ENCODE measurements around the gene NAV1. TPM values are rescaled to one million over a fixed set of nuclear protein-coding genes. Genes with fewer than 3 reads are reported as not detected.

Gene NAV1
- total and polyA plus RNA-seq, 9 of the 15 experiments (the other 6 are each of a cell fraction or from before 2014, with no cell fraction given), result 0.91 to 16.8 (median 3.2) TPM

DNA sequence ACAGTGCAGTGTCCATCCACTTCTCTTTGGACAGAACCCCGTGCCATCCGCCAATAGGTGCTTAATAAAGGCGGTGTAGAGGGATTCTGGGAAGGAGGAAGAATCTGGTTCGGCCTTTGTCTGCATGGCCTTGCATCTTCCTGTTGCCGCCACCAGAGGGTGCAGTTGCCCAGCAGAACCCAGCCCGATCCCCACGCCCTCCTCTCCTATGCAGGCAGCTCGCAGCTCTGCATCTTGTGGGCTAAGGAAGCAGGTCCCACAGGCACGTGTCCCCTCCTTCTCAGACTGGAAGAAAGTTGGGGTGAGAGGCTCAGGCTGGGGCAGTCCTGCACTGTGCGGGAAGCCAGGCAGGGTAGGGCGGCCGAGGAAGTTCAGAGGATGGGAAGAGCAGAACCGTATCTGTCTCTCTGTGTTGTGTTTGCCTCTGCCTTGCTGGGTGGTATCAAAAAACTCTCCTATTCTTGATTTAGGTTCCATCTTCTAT lies 20.8 kb downstream of the NAV1 start (continued):
- no peak for TF ChIP-seq GTF2F1 (IDR thresholded peaks at IDR 0.05; ENCODE audit: low read depth, low read length)
- peak; percentile 63; the same call in 1 of the 2 replicates for TF ChIP-seq DMBX1 (CRISPR knock-in tag; IDR thresholded peaks at IDR 0.05; ENCODE audit: borderline replicate concordance)
- TF ChIP-seq, protein P1, sequence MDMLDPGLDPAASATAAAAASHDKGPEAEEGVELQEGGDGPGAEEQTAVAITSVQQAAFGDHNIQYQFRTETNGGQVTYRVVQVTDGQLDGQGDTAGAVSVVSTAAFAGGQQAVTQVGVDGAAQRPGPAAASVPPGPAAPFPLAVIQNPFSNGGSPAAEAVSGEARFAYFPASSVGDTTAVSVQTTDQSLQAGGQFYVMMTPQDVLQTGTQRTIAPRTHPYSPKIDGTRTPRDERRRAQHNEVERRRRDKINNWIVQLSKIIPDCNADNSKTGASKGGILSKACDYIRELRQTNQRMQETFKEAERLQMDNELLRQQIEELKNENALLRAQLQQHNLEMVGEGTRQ (CRISPR knock-in tag; IDR thresholded peaks at IDR 0.05), result peak; percentile 83
- TF ChIP-seq, protein P2, sequence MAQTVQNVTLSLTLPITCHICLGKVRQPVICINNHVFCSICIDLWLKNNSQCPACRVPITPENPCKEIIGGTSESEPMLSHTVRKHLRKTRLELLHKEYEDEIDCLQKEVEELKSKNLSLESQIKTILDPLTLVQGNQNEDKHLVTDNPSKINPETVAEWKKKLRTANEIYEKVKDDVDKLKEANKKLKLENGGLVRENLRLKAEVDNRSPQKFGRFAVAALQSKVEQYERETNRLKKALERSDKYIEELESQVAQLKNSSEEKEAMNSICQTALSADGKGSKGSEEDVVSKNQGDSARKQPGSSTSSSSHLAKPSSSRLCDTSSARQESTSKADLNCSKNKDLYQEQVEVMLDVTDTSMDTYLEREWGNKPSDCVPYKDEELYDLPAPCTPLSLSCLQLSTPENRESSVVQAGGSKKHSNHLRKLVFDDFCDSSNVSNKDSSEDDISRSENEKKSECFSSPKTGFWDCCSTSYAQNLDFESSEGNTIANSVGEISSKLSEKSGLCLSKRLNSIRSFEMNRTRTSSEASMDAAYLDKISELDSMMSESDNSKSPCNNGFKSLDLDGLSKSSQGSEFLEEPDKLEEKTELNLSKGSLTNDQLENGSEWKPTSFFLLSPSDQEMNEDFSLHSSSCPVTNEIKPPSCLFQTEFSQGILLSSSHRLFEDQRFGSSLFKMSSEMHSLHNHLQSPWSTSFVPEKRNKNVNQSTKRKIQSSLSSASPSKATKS (CRISPR knock-in tag; IDR thresholded peaks at IDR 0.05), result no peak
- no peak for TF ChIP-seq GABPA (tag; conservative IDR thresholded peaks at IDR 0.05; ENCODE audit: low read depth)
- no peak for TF ChIP-seq MEIS2 (IDR thresholded peaks at IDR 0.05; ENCODE audit: partially characterized antibody)
- peak; percentile 82; the same call in 1 of the 2 replicates for TF ChIP-seq ZC3H11A (IDR thresholded peaks at IDR 0.05; ENCODE audit: low read depth, low read length)
- TF ChIP-seq ETV5 (CRISPR knock-in tag; IDR thresholded peaks at IDR 0.05; ENCODE audit: low read depth), result peak; percentile 63; the same call in 1 of the 2 replicates
- no peak for TF ChIP-seq E2F5 (CRISPR knock-in tag; IDR thresholded peaks at IDR 0.05)
- peak; percentile 85; the same call in 1 of the 2 replicates for TF ChIP-seq ZNF175 (CRISPR knock-in tag; IDR thresholded peaks at IDR 0.05; ENCODE audit: low read depth)
- no peak; the same call in 1 of the 2 replicates for TF ChIP-seq E2F3 (CRISPR knock-in tag; IDR thresholded peaks at IDR 0.05)
- no peak for TF ChIP-seq ZNF79 (CRISPR knock-in tag; IDR thresholded peaks at IDR 0.05; ENCODE audit: low read depth)
- TF ChIP-seq ZNF24 (IDR thresholded peaks at IDR 0.05), result peak; percentile 49; the same call in 1 of the 2 replicates
- TF ChIP-seq BRD9 (IDR thresholded peaks at IDR 0.05; ENCODE audit: low read depth, partially characterized antibody), result no peak
- no peak for TF ChIP-seq ZNF699 (CRISPR knock-in tag; IDR thresholded peaks at IDR 0.05; ENCODE audit: insufficient replicate concordance)
- TF ChIP-seq FOXJ2 (tag; IDR thresholded peaks at IDR 0.05), result no peak
- no peak for TF ChIP-seq STAT6 (CRISPR knock-in tag; IDR thresholded peaks at IDR 0.05)
- no peak for TF ChIP-seq ZBTB2 (IDR thresholded peaks at IDR 0.05)
- no peak for TF ChIP-seq STAT5B (CRISPR knock-in tag; IDR thresholded peaks at IDR 0.05)

All from K562 (cell line).